Esophagus squamous epithelium (tissue), 5 donors: ENCODE data around the gene PIP5KL1. TPM values are rescaled to one million over a fixed set of nuclear protein-coding genes. Genes with fewer than 3 reads are reported as not detected.

Experiments used
- DNase-seq: peaks from one replicate; lab custom pipeline; 2025; lab: John Stamatoyannopoulos, UW
- H3K27ac ChIP-seq, 4 donors: fragments of 200-600 bp; sonication (generic); one replicate each; pipeline ENCODE4 v1.5.1; 2016 to 2019; ENCODE audit warnings: mild to moderate bottlenecking in 1 of 4
- H3K27me3 ChIP-seq, 4 donors: fragments of 200-600 bp; sonication (generic); 1 replicate in 3 of 4; 2 replicates in 1 of 4; pipeline versions ENCODE4 v1.5.1 to v1.6.0; 2017 to 2021; ENCODE audit warnings: antibody characterized with exemption in 1 of 4
- H3K36me3 ChIP-seq, 3 donors: fragments of 200-600 bp; sonication (generic); one replicate each; pipeline ENCODE4 v1.5.1; 2016 to 2019
- H3K4me1 ChIP-seq, 3 donors: fragments of 200-600 bp; sonication (generic); one replicate each; pipeline ENCODE4 v1.5.1; 2017 to 2019
- H3K4me3 ChIP-seq, 4 donors: fragments of 200-600 bp; sonication (generic); 1 replicate in 3 of 4; 2 replicates in 1 of 4; pipeline ENCODE4 v1.5.1; 2016 to 2019; ENCODE audit warnings: mild to moderate bottlenecking in 2 of 4, moderate library complexity in 1 of 4
- H3K9me3 ChIP-seq, 3 donors: fragments of 200-600 bp; sonication (generic); one replicate each; pipeline ENCODE4 v1.5.1; 2016 to 2019
- CTCF ChIP-seq, 6 experiments: fragments of 450-650 bp in 4 of 6; fragments of 200-600 bp in 2 of 6; sonication (generic) in 2 of 6; IDR thresholded peaks; one replicate each; pipeline ENCODE4 v1.5.1; 2016 to 2019; ENCODE audit warnings: antibody characterized with exemption in 6 of 6, mild to moderate bottlenecking in 4 of 6, moderate library complexity in 4 of 6
- POLR2A ChIP-seq, 4 donors: fragments of 450-650 bp; IDR thresholded peaks; one replicate each; pipeline ENCODE4 v1.6.1; 2017; ENCODE audit warnings: antibody characterized with exemption in 4 of 4, mild to moderate bottlenecking in 4 of 4, moderate library complexity in 3 of 4
- WGBS, 2 donors: methylation state at CpG; one replicate each; pipeline ENCODE4 v1.1.5; 2018; 5-methylcytosine and 5-hydroxymethylcytosine counted together
- intact Hi-C: fragments of 100-400 bp; cut with DNase I; formaldehyde crosslinking; loops from one replicate; pipeline ENCODE4 v1.15.0; 2022
- total RNA-seq, 4 donors: library from RNA; depleted of rRNA; stranded (reverse); fragments of >200 nt; gene quantifications; one replicate each; pipeline ENCODE4 v1.1.0, GENCODE V29; 2016
- donor health status: DM: yes; HTN: yes; CAD: no.

Gene PIP5KL1
- total RNA-seq, 4 donors from 2014 or later = 3.1 to 4.6 (median 3.6) TPM; not detected in 1

- Histone ChIP-seq H3K4me1 (peaks cover 5 to 53% (median 7%) of the 10 kb centered on the region in 3 donors), H3K9me3 (no peaks in the 10 kb centered on the region), H3K27me3 (no peaks in the 10 kb centered on the region), H3K27ac (peak overlapping the region in 3 of 4 donors; percentile 2 to 56 (median 19)), H3K36me3 (peaks cover 29 to 83% (median 33%) of the 10 kb centered on the region in 3 donors), H3K4me3 (no peak overlapping the region)
- 52 to 78% methylated on average over 7 to 8 of the region's 14 CpGs for WGBS, 2 donors
- TF ChIP-seq CTCF (IDR thresholded peaks at IDR 0.05) (no peak), POLR2A (IDR thresholded peaks at IDR 0.05) (no peak)
- no peak for DNase-seq
- intact Hi-C loops = loop anchor here (2.0 to 10.0 kb wide), 2 partner anchors 92 to 162 kb away; no protein-coding TSS in a partner anchor
Observed at GRCh38 chr9:127943011-127943662, 12.6 kb upstream of the PIP5KL1 start.

GRCh38 chr9:127942216-127943010 is 11.8 kb upstream of the PIP5KL1 start:
- TF ChIP-seq POLR2A (IDR thresholded peaks at IDR 0.05) (no peak), CTCF (IDR thresholded peaks at IDR 0.05) (peak; percentile 59 to 91 (median 82))

GRCh38 chr9:127941961-127942215 is 11.3 kb upstream of the PIP5KL1 start:
- no peak for DNase-seq
- intact Hi-C loops = loop anchor here (2.0 to 10.0 kb wide), 2 partner anchors 93 to 163 kb away; no protein-coding TSS in a partner anchor
- Histone ChIP-seq H3K27ac (no peak overlapping the region), H3K9me3 (no peaks in the 10 kb centered on the region), H3K36me3 (peaks cover 29 to 71% (median 33%) of the 10 kb centered on the region in 3 donors), H3K4me1 (peaks cover 12 to 61% (median 14%) of the 10 kb centered on the region in 3 donors), H3K27me3 (no peaks in the 10 kb centered on the region), H3K4me3 (no peak overlapping the region)
- WGBS, 2 donors = 26 to 90% methylated on average over 2 of the region's 3 CpGs
- no peak for TF ChIP-seq CTCF (IDR thresholded peaks at IDR 0.05)
- TF ChIP-seq POLR2A (IDR thresholded peaks at IDR 0.05) = no peak

More at GRCh38 chr9:127942216-127943010, 11.8 kb upstream of the PIP5KL1 start:
- Histone ChIP-seq H3K36me3 (peaks cover 29 to 76% (median 33%) of the 10 kb centered on the region in 3 donors), H3K9me3 (no peaks in the 10 kb centered on the region), H3K4me3 (no peak overlapping the region), H3K4me1 (peaks cover 8 to 57% (median 10%) of the 10 kb centered on the region in 3 donors), H3K27me3 (no peaks in the 10 kb centered on the region), H3K27ac (peak overlapping the region in 2 of 4 donors; percentile 19 to 56)
- 72 to 100% methylated on average over 1 to 2 of the region's 18 CpGs for WGBS, 2 donors
- intact Hi-C loops = loop anchor here (2.0 to 10.0 kb wide), 2 partner anchors 92 to 162 kb away; no protein-coding TSS in a partner anchor
- no peak for DNase-seq

GRCh38 chr9:127941062-127941960 is 10.7 kb upstream of the PIP5KL1 start:
- DNase-seq = no peak
- Histone ChIP-seq H3K9me3 (no peaks in the 10 kb centered on the region), H3K4me1 (peaks cover 18 to 61% (median 19%) of the 10 kb centered on the region in 3 donors), H3K27me3 (no peaks in the 10 kb centered on the region), H3K36me3 (peaks cover 29 to 67% (median 33%) of the 10 kb centered on the region in 3 donors), H3K27ac (no peak overlapping the region), H3K4me3 (no peak overlapping the region)
- TF ChIP-seq CTCF (IDR thresholded peaks at IDR 0.05) (no peak), POLR2A (IDR thresholded peaks at IDR 0.05) (no peak)
- intact Hi-C loops = loop anchor here (10.0 kb wide), 1 partner anchor 163 kb away; no protein-coding TSS in a partner anchor
- WGBS, 2 donors = 70 to 80% methylated on average over 5 to 9 of the region's 18 CpGs
